Measurements from ENCODE around the gene SUCLA2. TPM values are rescaled to one million over a fixed set of nuclear protein-coding genes. Genes with fewer than 3 reads are reported as not detected.

Gene SUCLA2
- total and polyA plus RNA-seq, 8 donors: 35.7 to 74.0 (median 60.8) TPM

DNA sequence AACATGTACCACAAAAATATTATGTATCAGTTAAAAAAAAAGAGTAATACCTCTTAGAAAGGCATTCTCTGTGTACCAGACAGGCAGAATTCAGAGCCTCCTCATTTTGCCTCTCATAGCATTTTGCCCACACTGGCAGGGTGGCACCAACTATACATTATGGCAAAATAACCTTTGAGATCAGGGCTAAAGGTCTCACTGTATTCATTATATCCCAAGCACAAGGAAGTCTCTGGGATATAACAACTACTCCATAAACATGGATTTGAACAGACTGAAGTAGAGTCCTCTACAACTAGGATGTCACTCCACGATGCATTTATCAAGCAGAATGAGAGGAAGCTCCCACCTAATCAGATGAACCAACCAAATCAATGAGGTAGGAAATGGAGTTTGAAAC, 10.6 kb downstream of the SUCLA2 start:
- Histone ChIP-seq H3K36me3 (peaks cover 0 to 54% of the 10 kb centered on the region in 2 donors), H3K27ac (no peak overlapping the region)
- TF ChIP-seq CTCF (IDR thresholded peaks at IDR 0.05): no peak

DNA sequence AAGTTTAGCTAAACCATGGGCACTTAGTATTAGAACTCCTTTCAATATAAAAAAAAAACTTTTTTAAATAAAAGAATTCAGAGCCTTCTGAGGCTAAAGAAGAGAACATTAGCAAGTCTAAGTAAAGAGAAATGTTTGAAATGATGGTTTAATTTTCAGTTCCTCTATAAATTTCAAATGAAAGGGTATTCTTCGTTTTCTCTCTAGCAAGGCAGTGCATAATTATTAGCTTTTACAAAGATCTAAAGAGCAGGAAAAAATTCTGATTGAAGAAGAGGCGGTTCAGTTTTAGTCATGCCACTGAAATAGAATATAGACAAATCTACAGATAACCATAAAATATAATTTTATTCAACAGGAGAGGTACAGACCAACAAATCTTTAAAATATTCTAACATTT, 18.0 kb downstream of the SUCLA2 start:
- peaks cover 0 to 33% of the 10 kb centered on the region in 2 donors for H3K36me3 ChIP-seq
- DNase-seq: no peak
- no peak for ATAC-seq
- no peak overlapping the region for H3K27ac ChIP-seq
- H3K27me3 ChIP-seq: no peaks in the 10 kb centered on the region
- no peak overlapping the region for H3K4me3 ChIP-seq
- intact Hi-C loops (cut with DNase I): no loop called here
- H3K4me1 ChIP-seq: no peaks in the 10 kb centered on the region
- peaks cover 0 to 3% of the 10 kb centered on the region in 2 donors for H3K9me3 ChIP-seq
- TF ChIP-seq CTCF (IDR thresholded peaks at IDR 0.05): no peak

More for the DNA sequence above, 10.6 kb downstream of the SUCLA2 start:
- no peak overlapping the region for H3K4me3 ChIP-seq
- ATAC-seq: no peak
- no peaks in the 10 kb centered on the region for H3K9me3 ChIP-seq
- DNase-seq: no peak
- no peaks in the 10 kb centered on the region for H3K4me1 ChIP-seq
- no peaks in the 10 kb centered on the region for H3K27me3 ChIP-seq
- intact Hi-C loops (cut with DNase I): no loop called here

GRCh38 chr13:47976325-47976724, 24.7 kb downstream of the SUCLA2 start:
- DNase-seq: no peak
- Histone ChIP-seq H3K36me3 (peaks cover 0 to 31% of the 10 kb centered on the region in 2 donors), H3K27me3 (no peaks in the 10 kb centered on the region), H3K4me1 (no peaks in the 10 kb centered on the region), H3K4me3 (no peak overlapping the region), H3K9me3 (peaks cover 0 to 14% of the 10 kb centered on the region in 2 donors), H3K27ac (no peak overlapping the region)
- TF ChIP-seq CTCF (IDR thresholded peaks at IDR 0.05): no peak
- no peak for ATAC-seq
- intact Hi-C loops (cut with DNase I): no loop called here

GRCh38 chr13:47964863-47965262, 36.2 kb downstream of the SUCLA2 start:
- H3K27me3 ChIP-seq: no peaks in the 10 kb centered on the region
- peaks cover 0 to 3% of the 10 kb centered on the region in 2 donors for H3K9me3 ChIP-seq
- H3K27ac ChIP-seq: no peak overlapping the region
- DNase-seq (no peak), ATAC-seq (no peak)
- no peak overlapping the region for H3K4me3 ChIP-seq
- intact Hi-C loops (cut with DNase I): no loop called here
- H3K4me1 ChIP-seq: no peaks in the 10 kb centered on the region
- peaks cover 0 to 76% of the 10 kb centered on the region in 2 donors for H3K36me3 ChIP-seq
- TF ChIP-seq CTCF (IDR thresholded peaks at IDR 0.05): no peak

DNA sequence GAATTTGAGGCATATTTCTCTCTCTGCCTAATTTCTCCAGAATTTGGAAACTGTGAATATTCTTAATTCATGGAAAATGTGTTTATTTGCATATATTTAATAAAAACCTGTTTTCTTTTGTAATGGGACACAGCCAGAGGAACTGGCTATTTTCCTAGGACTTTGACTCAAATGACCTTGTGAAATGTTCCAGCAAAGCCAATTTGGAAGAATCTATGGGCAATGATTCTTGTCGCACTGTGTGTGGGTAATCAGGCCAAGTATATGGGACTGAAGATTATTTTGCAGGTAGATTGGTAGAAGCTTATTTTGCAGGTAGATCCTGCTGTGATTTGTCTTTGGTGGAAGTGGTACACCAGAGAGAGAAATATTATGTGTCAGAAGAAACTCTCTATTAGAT, 38.8 kb downstream of the SUCLA2 start:
- H3K27me3 ChIP-seq: no peaks in the 10 kb centered on the region
- intact Hi-C loops (cut with DNase I): no loop called here
- no peak overlapping the region for H3K4me3 ChIP-seq
- ATAC-seq (no peak), DNase-seq (no peak)
- H3K9me3 ChIP-seq: peaks cover 0 to 16% of the 10 kb centered on the region in 2 donors
- no peak overlapping the region for H3K27ac ChIP-seq
- H3K36me3 ChIP-seq: peaks cover 0 to 93% of the 10 kb centered on the region in 2 donors
- TF ChIP-seq CTCF (IDR thresholded peaks at IDR 0.05): no peak
- no peaks in the 10 kb centered on the region for H3K4me1 ChIP-seq

Measured in left lung (tissue), 10 donors.